GM12878 (cell line): Measurements from ENCODE around the gene IPPK.

Experiments used
- ATF3 ChIP-seq: IDR thresholded peaks from 2 replicates; pipeline ENCODE4 v1.6.1; 2011; ENCODE audit warnings: low read depth, mild to moderate bottlenecking, low read length, moderate library complexity, borderline replicate concordance; ENCODE audit errors: extremely low read depth
- BRCA1 ChIP-seq: IDR thresholded peaks from 2 replicates; pipeline ENCODE4 v1.6.1; 2011; ENCODE audit warnings: low read depth, low read length, improper control_type of control experiment
- CEBPB ChIP-seq, 2 experiments: fragments of 150-350 bp in 1 of 2; IDR thresholded peaks; 2 replicates each; pipeline ENCODE4 v1.6.1; 2012 to 2014; ENCODE audit warnings: low read depth in 2 of 2, low read length in 2 of 2, borderline replicate concordance in 1 of 2, inconsistent platforms in 1 of 2
- EP300 ChIP-seq, 2 experiments: fragments of 150-350 bp in 1 of 2; IDR thresholded peaks; 2 replicates each; pipeline ENCODE4 v1.6.1; 2011 to 2012; ENCODE audit warnings: low read depth in 2 of 2, low read length in 2 of 2, borderline replicate concordance in 1 of 2, improper control_type of control experiment in 1 of 2, inconsistent platforms in 1 of 2; ENCODE audit not compliant: control insufficient read depth in 1 of 2
- EZH2 ChIP-seq: IDR thresholded peaks from 2 replicates; pipeline ENCODE4 v1.6.1; 2012; ENCODE audit warnings: low read depth, mild to moderate bottlenecking, control low read depth, inconsistent platforms, low read length, borderline replicate concordance; ENCODE audit not compliant: control insufficient read depth
- JUND ChIP-seq: IDR thresholded peaks from 2 replicates; pipeline ENCODE4 v1.6.1; 2012; ENCODE audit warnings: low read depth, mild to moderate bottlenecking, low read length, improper control_type of control experiment, moderate library complexity
- MYC ChIP-seq: IDR thresholded peaks from 2 replicates; pipeline ENCODE4 v1.6.1; 2011; ENCODE audit warnings: mild to moderate bottlenecking, low read length, moderate library complexity, inconsistent platforms; ENCODE audit not compliant: insufficient read depth, insufficient replicate concordance, insufficient read length, severe bottlenecking
- POLR2A ChIP-seq: IDR thresholded peaks from 2 replicates; pipeline ENCODE4 v1.6.1; 2011; ENCODE audit warnings: low read depth, mild to moderate bottlenecking, low read length
- SRF ChIP-seq, 2 experiments: IDR thresholded peaks; 2 replicates each; pipeline ENCODE4 v1.6.1; 2011; ENCODE audit warnings: low read depth in 2 of 2, low read length in 2 of 2, mild to moderate bottlenecking in 1 of 2, moderate library complexity in 1 of 2
- SUZ12 ChIP-seq: fragments of 200-600 bp; sonication (generic); IDR thresholded peaks from one replicate; pipeline ENCODE4 v1.6.1; 2018; ENCODE audit warnings: antibody characterized with exemption, mild to moderate bottlenecking; ENCODE audit not compliant: unreplicated experiment
- ZNF274 ChIP-seq: IDR thresholded peaks from one replicate; pipeline ENCODE4 v1.8.0; 2011; ENCODE audit not compliant: insufficient read length, insufficient read depth
- TF ChIP-seq, protein P1 (sequence below), 3 experiments: IDR thresholded peaks in 2 of 3; conservative IDR thresholded peaks in 1 of 3; 2 replicates each; pipeline ENCODE4 v1.5.1; 2011; ENCODE audit warnings: low read depth in 3 of 3, low read length in 3 of 3, mild to moderate bottlenecking in 3 of 3, control low read depth in 2 of 3, moderate library complexity in 2 of 3, inconsistent platforms in 1 of 3, mixed read lengths in 1 of 3; ENCODE audit not compliant: control insufficient read depth in 2 of 3, insufficient read depth in 1 of 3; ENCODE audit errors: extremely low read depth in 1 of 3
- TF ChIP-seq, protein P2 (sequence below): fragments of 450-650 bp; IDR thresholded peaks from 2 replicates; pipeline ENCODE4 v1.6.1; 2016; ENCODE audit warnings: mild to moderate bottlenecking

DNA sequence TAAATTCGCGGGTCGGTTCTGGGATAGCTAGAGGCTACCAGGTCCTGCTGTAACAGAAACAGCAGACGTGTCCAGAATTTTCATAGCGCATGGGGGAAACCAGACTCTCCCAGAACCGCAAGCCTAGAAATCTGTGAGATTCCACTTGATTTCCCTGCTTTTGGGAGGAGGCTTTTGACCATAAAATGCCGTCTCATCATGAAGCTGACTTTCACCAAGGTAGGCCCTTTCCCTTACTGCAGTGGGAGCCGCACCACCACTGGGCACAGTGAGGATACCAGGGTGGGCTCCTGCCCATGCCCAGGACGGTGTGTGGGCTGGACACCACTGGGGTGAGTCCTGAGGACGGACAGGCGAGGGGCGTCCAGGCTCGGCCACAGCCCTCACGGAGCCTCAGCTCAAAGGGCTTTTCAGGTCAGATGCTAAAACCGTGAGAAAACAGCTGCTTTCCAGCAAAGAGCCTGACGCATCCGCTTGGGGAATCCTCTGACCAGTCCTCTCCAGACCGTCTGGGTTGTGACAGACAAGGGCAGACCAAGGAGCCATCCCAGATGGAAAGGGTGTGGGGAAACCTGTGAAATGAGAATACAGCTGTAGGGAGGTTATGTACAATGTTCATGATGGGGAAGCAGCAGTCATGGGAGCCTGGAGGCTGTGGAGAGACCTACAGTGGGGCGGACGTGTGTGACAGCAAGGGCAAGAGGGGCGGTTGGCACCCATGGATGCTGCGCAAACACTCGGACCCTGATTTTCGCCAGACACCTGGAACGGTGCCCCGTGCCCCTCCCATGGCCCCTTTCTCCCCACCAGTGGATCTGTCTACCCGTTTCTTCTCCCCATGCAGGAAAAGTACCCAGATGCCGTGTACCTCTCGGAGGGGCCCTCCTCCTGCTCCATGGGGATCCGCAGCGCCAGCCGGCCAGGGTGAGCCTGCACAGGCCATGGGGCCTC, 59.2 kb downstream of the IPPK start:
- TF ChIP-seq EP300 (IDR thresholded peaks at IDR 0.05; ENCODE audit: borderline replicate concordance in 1 of 2, control insufficient read depth in 1 of 2, low read depth in 2 of 2, low read length in 2 of 2) (no peak), POLR2A (no peak; the same call in 1 of the 2 replicates), JUND (no peak), ATF3 (no peak), SRF (IDR thresholded peaks at IDR 0.05; ENCODE audit: low read depth in 2 of 2, low read length in 2 of 2) (no peak), CEBPB (IDR thresholded peaks at IDR 0.05; ENCODE audit: borderline replicate concordance in 1 of 2, low read depth in 2 of 2, low read length in 2 of 2) (no peak), EZH2 (no peak), SUZ12 (no peak), ZNF274 (no peak), MYC (no peak), BRCA1 (no peak)
- TF ChIP-seq, protein P1, sequence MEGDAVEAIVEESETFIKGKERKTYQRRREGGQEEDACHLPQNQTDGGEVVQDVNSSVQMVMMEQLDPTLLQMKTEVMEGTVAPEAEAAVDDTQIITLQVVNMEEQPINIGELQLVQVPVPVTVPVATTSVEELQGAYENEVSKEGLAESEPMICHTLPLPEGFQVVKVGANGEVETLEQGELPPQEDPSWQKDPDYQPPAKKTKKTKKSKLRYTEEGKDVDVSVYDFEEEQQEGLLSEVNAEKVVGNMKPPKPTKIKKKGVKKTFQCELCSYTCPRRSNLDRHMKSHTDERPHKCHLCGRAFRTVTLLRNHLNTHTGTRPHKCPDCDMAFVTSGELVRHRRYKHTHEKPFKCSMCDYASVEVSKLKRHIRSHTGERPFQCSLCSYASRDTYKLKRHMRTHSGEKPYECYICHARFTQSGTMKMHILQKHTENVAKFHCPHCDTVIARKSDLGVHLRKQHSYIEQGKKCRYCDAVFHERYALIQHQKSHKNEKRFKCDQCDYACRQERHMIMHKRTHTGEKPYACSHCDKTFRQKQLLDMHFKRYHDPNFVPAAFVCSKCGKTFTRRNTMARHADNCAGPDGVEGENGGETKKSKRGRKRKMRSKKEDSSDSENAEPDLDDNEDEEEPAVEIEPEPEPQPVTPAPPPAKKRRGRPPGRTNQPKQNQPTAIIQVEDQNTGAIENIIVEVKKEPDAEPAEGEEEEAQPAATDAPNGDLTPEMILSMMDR (IDR thresholded peaks at IDR 0.05 in 2 of 3, conservative IDR thresholded peaks at IDR 0.05 in 1 of 3; ENCODE audit: control insufficient read depth in 2 of 3, extremely low read depth in 1 of 3, insufficient read depth in 1 of 3, low read depth in 3 of 3, low read length in 3 of 3): no peak
- TF ChIP-seq, protein P2, sequence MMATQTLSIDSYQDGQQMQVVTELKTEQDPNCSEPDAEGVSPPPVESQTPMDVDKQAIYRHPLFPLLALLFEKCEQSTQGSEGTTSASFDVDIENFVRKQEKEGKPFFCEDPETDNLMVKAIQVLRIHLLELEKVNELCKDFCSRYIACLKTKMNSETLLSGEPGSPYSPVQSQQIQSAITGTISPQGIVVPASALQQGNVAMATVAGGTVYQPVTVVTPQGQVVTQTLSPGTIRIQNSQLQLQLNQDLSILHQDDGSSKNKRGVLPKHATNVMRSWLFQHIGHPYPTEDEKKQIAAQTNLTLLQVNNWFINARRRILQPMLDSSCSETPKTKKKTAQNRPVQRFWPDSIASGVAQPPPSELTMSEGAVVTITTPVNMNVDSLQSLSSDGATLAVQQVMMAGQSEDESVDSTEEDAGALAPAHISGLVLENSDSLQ: no peak
